ENCODE results near the gene GRIK4. TPM values are rescaled to one million over a fixed set of nuclear protein-coding genes. Genes with fewer than 3 reads are reported as not detected.

The GRIK4 gene
- total and polyA plus RNA-seq, 2 of the 4 experiments (the other 2 are of a cell fraction), result 0.18 to 0.38 TPM

DNA sequence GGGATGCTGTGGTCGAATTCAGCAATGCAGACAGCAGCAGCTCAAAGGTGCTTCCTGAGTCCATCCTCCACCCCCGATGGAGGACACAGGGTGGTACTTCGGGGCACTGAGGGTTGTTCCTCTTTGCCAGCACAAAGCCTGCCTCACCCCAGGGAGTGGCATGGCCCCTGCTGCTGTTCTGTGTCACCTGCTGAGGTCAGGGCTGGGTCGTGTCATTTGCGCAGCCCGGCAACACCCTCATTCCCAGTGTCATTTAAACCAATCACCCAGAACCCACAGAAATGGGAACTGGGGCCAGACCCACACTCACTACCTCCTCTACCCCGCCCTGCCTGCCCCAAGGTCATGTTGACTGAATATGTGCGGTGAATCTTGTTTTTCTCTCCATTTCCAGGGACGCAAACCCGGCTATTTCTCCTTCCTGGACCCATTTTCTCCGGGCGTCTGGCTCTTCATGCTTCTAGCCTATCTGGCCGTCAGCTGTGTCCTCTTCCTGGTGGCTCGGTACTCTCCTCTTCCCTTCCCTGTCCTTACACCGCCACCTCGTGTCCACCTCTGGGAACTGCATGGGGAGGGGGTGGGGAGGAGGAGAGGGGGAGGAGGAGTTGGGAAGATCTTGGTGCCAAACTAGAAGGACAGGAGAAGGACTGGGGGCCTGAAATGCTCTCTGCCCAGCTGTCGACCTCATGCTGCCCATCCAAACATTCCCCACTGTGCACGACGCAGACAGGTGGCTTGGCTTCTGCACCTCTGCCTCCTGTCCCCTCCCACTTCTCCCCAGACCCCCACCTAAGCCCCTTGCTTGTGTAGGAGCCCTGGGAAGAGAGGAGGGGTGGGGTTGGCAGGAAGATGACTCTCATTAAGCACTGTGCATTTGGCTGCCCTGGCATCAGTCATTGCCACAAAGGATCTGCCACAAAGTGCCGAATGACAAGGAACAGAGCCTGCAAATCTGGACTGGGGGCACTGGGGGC, 441.2 kb downstream of the GRIK4 start:
- DNase-seq (peak; percentile 64), ATAC-seq (ENCODE audit: low read depth) (peak; percentile 100)
- Histone ChIP-seq H2BK15ac (ENCODE audit: low read depth, low read length) (no peak overlapping the region), H4K5ac (ENCODE audit: low read depth, low read length) (no peak overlapping the region), H4K8ac (ENCODE audit: low read depth in 2 of 2, low read length in 2 of 2) (no peak overlapping the region), H2AK5ac (ENCODE audit: low read depth, low read length) (no peak overlapping the region), H3K4me1 (ENCODE audit: control insufficient read depth, insufficient read depth, low read length) (no peaks in the 10 kb centered on the region), H3K79me1 (ENCODE audit: low read depth in 1 of 2, low read length in 2 of 2) (no peaks in the 10 kb centered on the region), H3K36me3 (ENCODE audit: control insufficient read depth, insufficient read depth, low read length) (no peaks in the 10 kb centered on the region), H3K23ac (ENCODE audit: low read depth, low read length) (no peak overlapping the region), H3K9ac (ENCODE audit: low read depth, low read length) (no peak overlapping the region), H3K56ac (ENCODE audit: extremely low read depth, insufficient read depth, low read length) (no peak overlapping the region), H3K14ac (replicated peaks; ENCODE audit: low read depth, low read length) (no peak overlapping the region), H3K9me1 (ENCODE audit: insufficient read depth, low read length) (no peaks in the 10 kb centered on the region), H4K91ac (ENCODE audit: insufficient read depth, low read depth, low read length) (no peak overlapping the region), H3K4me3 (ENCODE audit: insufficient read depth, low read depth, low read length) (no peak overlapping the region), H3K27me3 (ENCODE audit: control insufficient read depth, insufficient read depth, low read length) (peaks cover 8% of the 10 kb centered on the region), H3K18ac (ENCODE audit: low read depth, low read length) (no peak overlapping the region), H3K27ac (ENCODE audit: insufficient read depth, low read length) (no peak overlapping the region), H3K4ac (ENCODE audit: low read depth, low read length) (no peak overlapping the region), H3K4me2 (ENCODE audit: low read depth, low read length) (no peak overlapping the region), H2BK120ac (ENCODE audit: low read depth, low read length) (no peak overlapping the region), H2AK9ac (replicated peaks; ENCODE audit: low read depth, low read length, poor library complexity) (no peak overlapping the region), H3K9me3 (ENCODE audit: control insufficient read depth, insufficient read depth, low read length) (no peaks in the 10 kb centered on the region), H2BK20ac (ENCODE audit: low read depth, low read length) (no peak overlapping the region), H2BK5ac (ENCODE audit: low read depth, low read length, poor library complexity, severe bottlenecking) (no peak overlapping the region), H2AFZ (replicated peaks; ENCODE audit: low read length, poor library complexity) (peak overlapping the region; percentile 67), H4K20me1 (ENCODE audit: insufficient read depth, low read length) (no peaks in the 10 kb centered on the region)
- intact Hi-C loops (cut with micrococcal nuclease) (loop anchor here (1.0 to 2.0 kb wide), 4 partner anchors 160 to 718 kb away; partner anchors contain the start of gene GRIK4), dilution Hi-C loops (cut with HindIII; ENCODE audit: low sequenced_read_pairs, unreplicated experiment) (no loop called here), in situ Hi-C loops (cut with MboI; ENCODE audit: low sequenced_read_pairs) (loop anchor here (5.0 kb wide), 1 partner anchor 445 kb away; no protein-coding TSS in a partner anchor)
- ChIA-PET POLR2A (ENCODE audit: unreplicated experiment) (no interaction called here), CTCF (interaction anchor here (0.9 kb wide), 1 partner anchor 439 kb away, joined by 4 read pairs; no protein-coding TSS in a partner anchor)
- TF ChIP-seq SMC3 (IDR thresholded peaks at IDR 0.05; ENCODE audit: low read depth, low read length), result peak; percentile 75
- TF ChIP-seq RCOR1 (IDR thresholded peaks at IDR 0.05; ENCODE audit: insufficient replicate concordance, low read length), result no peak
- TF ChIP-seq ELK1 (IDR thresholded peaks at IDR 0.05; ENCODE audit: borderline replicate concordance, low read depth, low read length), result no peak
- TF ChIP-seq CHD1 (IDR thresholded peaks at IDR 0.05; ENCODE audit: low read depth, low read length), result no peak
- TF ChIP-seq MAZ (IDR thresholded peaks at IDR 0.05; ENCODE audit: borderline replicate concordance, low read depth, low read length), result peak; percentile 81
- TF ChIP-seq RAD21 (IDR thresholded peaks at IDR 0.05; ENCODE audit: low read length), result peak; percentile 81
- TF ChIP-seq, protein P1, sequence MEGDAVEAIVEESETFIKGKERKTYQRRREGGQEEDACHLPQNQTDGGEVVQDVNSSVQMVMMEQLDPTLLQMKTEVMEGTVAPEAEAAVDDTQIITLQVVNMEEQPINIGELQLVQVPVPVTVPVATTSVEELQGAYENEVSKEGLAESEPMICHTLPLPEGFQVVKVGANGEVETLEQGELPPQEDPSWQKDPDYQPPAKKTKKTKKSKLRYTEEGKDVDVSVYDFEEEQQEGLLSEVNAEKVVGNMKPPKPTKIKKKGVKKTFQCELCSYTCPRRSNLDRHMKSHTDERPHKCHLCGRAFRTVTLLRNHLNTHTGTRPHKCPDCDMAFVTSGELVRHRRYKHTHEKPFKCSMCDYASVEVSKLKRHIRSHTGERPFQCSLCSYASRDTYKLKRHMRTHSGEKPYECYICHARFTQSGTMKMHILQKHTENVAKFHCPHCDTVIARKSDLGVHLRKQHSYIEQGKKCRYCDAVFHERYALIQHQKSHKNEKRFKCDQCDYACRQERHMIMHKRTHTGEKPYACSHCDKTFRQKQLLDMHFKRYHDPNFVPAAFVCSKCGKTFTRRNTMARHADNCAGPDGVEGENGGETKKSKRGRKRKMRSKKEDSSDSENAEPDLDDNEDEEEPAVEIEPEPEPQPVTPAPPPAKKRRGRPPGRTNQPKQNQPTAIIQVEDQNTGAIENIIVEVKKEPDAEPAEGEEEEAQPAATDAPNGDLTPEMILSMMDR (conservative IDR thresholded peaks at IDR 0.05; ENCODE audit: low read depth, low read length), result peak; percentile 74
- BruUV-seq (replicated peaks), result no TSS peak
- WGBS, 2 experiments (ENCODE audit: extremely low coverage in 2 of 2, insufficient read length in 1 of 2), result 54% methylated on average over 3 of the region's 20 CpGs; no CpG with 5 or more reads in 1 of the 2 experiments
